HG03097 (cell line): ENCODE results near the gene SOX2.
A peak's percentile ranks its signal among the peaks of the same experiment; 100 is the strongest.

Experiments used
- ATAC-seq: cut with Tn5 transposase; IDR thresholded peaks from one replicate; pipeline ENCODE4 v1.9.1; 2021; ENCODE audit not compliant: unreplicated experiment, low FRiP score

Gene SOX2

GRCh38 chr3:181711325-181712135 is at the start of gene SOX2:
SOX2 (plus strand) TSS chr3:181711925; CDS start chr3:181712361, 436 bp downstream.
- peak; percentile 34 for ATAC-seq

DNA sequence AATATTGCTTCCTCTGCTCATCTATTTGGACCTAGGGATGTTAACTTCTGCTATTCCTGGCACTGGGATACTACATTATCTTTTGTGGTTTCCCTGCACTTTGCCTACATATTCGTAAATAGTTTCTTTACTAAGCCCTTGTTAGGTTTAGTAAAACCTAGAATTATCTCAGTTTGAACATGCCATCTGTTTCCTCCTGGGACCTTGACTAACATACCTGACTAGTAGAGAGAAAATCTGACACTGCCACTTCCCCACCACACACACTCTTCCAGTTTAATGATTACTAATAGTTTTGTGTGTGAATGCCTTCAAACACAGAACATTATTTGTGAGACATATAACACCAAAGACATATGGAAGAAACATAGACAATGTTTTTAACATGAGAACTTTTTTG is 28.2 kb upstream of the SOX2 start:
- ATAC-seq = peak; percentile 67

- ATAC-seq = no peak
Measured at GRCh38 chr3:181687190-181687589, 24.5 kb upstream of the SOX2 start.

GRCh38 chr3:181687731-181688130 is 24.0 kb upstream of the SOX2 start:
- no peak for ATAC-seq

DNA sequence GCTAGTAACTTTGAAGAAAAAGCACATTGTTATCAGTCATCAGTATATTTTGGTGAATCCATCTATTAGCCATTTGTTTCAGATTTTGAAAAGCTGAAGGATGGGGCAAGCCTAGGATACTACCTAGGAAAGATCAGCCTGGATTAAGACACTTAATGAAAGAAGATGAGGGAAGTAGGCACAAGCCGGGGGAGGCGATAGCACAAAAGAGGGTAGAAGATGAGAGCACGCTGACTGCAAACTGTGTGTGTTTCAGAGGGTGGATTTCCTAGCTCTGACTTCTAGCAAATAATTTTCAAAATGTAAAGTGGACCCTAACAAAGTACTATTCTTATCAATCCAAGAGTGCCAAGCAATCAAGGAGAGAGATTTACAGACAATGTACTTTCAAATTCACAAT is 22.2 kb upstream of the SOX2 start:
- ATAC-seq = no peak

GRCh38 chr3:181690769-181691168 is 21.0 kb upstream of the SOX2 start:
- ATAC-seq = no peak

- no peak for ATAC-seq
Measured at GRCh38 chr3:181691901-181692300, 19.8 kb upstream of the SOX2 start.

GRCh38 chr3:181692311-181693145 is 19.2 kb upstream of the SOX2 start:
- ATAC-seq = no peak

- no peak for ATAC-seq
Measured at GRCh38 chr3:181693280-181693679, 18.4 kb upstream of the SOX2 start.

- ATAC-seq = no peak
Measured at GRCh38 chr3:181694805-181695660, 16.7 kb upstream of the SOX2 start.

- ATAC-seq = no peak
Measured at GRCh38 chr3:181695661-181696491, 15.8 kb upstream of the SOX2 start.

GRCh38 chr3:181696626-181697230 is 15.0 kb upstream of the SOX2 start:
- no peak for ATAC-seq

- ATAC-seq = peak; percentile 45
Measured at GRCh38 chr3:181698263-181698954, 13.3 kb upstream of the SOX2 start.

DNA sequence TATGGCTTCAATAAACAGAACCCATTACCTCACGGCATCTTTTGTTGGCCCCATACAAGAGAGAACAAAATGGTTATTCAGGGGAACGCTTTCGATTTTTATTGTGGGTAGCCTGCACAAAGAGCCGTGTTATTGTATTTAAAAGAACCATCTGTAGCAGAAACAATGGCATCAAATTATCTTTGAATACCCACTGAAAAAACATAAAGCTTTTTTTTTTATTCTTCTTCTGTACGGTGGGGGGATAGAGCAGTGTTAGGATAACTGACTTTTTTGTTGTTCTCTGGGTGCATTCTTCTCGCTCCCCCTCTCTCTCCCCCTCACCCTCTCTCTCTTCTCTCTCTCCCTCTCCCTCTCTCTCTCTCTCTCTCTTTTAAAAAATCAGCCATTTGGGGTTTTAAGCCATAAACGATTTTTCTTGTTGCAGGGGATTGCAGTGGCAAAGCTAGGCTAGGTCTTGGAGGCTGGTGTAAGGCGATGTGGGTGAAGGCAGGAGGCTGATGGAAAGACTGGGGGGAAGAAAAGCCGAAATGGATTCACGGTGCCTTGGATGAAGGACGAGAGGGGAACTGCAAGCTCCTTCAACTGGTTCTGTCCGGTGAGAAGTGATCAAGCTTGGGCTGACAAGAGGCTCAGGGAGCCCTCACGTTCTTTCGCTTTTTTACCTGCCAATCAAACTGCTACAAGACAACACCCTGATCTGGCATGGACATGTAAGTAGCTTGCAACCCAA is 12.4 kb upstream of the SOX2 start:
- no peak for ATAC-seq

GRCh38 chr3:181700168-181701087 is 11.3 kb upstream of the SOX2 start:
- ATAC-seq = peak; percentile 54

- no peak for ATAC-seq
Measured at GRCh38 chr3:181701096-181701495, 10.6 kb upstream of the SOX2 start.
